ENCODE measurements around the gene PIP4K2C.

DNA sequence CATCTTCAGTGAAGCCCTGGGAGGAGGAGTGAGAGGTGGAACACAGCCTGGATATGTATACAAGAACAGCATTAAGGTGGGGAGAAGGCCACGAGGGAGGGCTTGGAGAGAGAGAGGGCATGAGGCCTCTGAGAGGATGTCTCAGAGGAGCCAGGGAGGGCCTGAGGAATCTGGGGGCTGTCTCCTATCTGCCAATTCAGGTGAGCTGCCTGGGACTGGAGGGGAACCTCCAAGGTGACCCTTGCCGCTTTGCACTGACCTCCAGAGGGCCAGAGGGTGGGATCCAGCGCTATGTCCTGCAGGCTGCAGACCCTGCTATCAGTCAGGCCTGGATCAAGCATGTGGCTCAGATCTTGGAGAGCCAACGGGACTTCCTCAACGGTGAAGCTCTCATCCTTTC lies 24.6 kb downstream of the PIP4K2C start:
- TF ChIP-seq GATA2 (IDR thresholded peaks at IDR 0.05; ENCODE audit: low read depth, low read length): no peak
- no peak for TF ChIP-seq GATA3 (IDR thresholded peaks at IDR 0.05; ENCODE audit: low read depth, low read length)

Measured in SH-SY5Y (cell line).